GM12878 (cell line): Measurements from ENCODE around the gene MALRD1. TPM values are rescaled to one million over a fixed set of nuclear protein-coding genes. Genes with fewer than 3 reads are reported as not detected.

Source experiments
- ATAC-seq: fragments of 200-7000 bp; cut with Tn5 transposase; 3 replicates; pipeline ENCODE4 v1.9.1; 2020; ENCODE audit warnings: mild to moderate bottlenecking, moderate library complexity
- BruUV-seq: library from RNA; stranded (reverse); fragments of 400-500 nt; replicated peaks from 2 replicates; lab custom pipeline; 2021; lab: Mats Ljungman, UMichigan
- CTCF ChIA-PET: fragments of 300-600 bp; sonication (Branson Sonifier 250); formaldehyde crosslinking; extraction: SDS; loops from one replicate; lab custom pipeline; 2021; ENCODE audit warnings: inconsistent platforms; lab: Yijun Ruan, JAX
- POLR2A ChIA-PET: fragments of 350-600 bp; formaldehyde crosslinking; extraction: SDS; loops from one replicate; lab custom pipeline; 2021; ENCODE audit warnings: inconsistent platforms; lab: Charles Lee
- RAD21 ChIA-PET: fragments of 300-600 bp; sonication (Branson Sonifier 250); formaldehyde crosslinking; loops from one replicate; lab custom pipeline; 2023; ENCODE audit warnings: antibody characterized with exemption; ENCODE audit not compliant: unreplicated experiment; lab: Charles Lee
- SMC1A ChIA-PET: fragments of 300-600 bp; sonication (Branson Sonifier 250); formaldehyde crosslinking; loops from one replicate; lab custom pipeline; 2023; ENCODE audit not compliant: unreplicated experiment, uncharacterized antibody; lab: Charles Lee
- DNase-seq: peaks from one replicate; pipeline ENCODE4 v3.0.0-alpha.2; 2011; ENCODE audit warnings: low read depth, low spot score
- FAIRE-seq: peaks from 3 replicates; lab custom pipeline; 2011; peaks lifted over from hg19 to GRCh38; lab: Jason Lieb, UNC
- H2AFZ ChIP-seq: 2 replicates; pipeline ENCODE4 v1.6.0; 2011; ENCODE audit warnings: low read depth, low read length, control low read depth; ENCODE audit not compliant: control insufficient read depth
- H3K27ac ChIP-seq: 2 replicates; pipeline ENCODE4 v1.5.1; 2011; ENCODE audit warnings: control low read depth; ENCODE audit not compliant: control insufficient read depth, insufficient read depth
- H3K27me3 ChIP-seq, 2 experiments: replicated peaks in 1 of 2; 2 replicates each; pipeline versions ENCODE4 v1.6.0 to v1.6.1; 2011; ENCODE audit warnings: low read length in 1 of 2; ENCODE audit not compliant: control insufficient read depth in 2 of 2, insufficient read depth in 2 of 2
- H3K36me3 ChIP-seq, 2 experiments: 2 replicates each; pipeline ENCODE4 v1.5.1; 2011; ENCODE audit warnings: low read length in 1 of 2; ENCODE audit not compliant: control insufficient read depth in 2 of 2, insufficient read depth in 2 of 2
- H3K4me1 ChIP-seq: 2 replicates; pipeline ENCODE4 v1.6.1; 2011; ENCODE audit warnings: mild to moderate bottlenecking, low read length, moderate library complexity, mixed read lengths; ENCODE audit not compliant: control insufficient read depth, insufficient read depth
- H3K4me2 ChIP-seq: 2 replicates; pipeline ENCODE4 v1.6.0; 2011; ENCODE audit warnings: control low read depth; ENCODE audit not compliant: control insufficient read depth, insufficient read depth
- H3K4me3 ChIP-seq: fragments of 200-600 bp; sonication (generic); 2 replicates; pipeline ENCODE4 v1.5.1; 2016
- H3K79me2 ChIP-seq: 2 replicates; pipeline ENCODE4 v1.6.0; 2011; ENCODE audit warnings: low read length; ENCODE audit not compliant: control insufficient read depth, insufficient read depth
- H3K9ac ChIP-seq: 2 replicates; pipeline ENCODE4 v1.8.0; 2011; ENCODE audit warnings: low read length, control low read depth, mixed read lengths; ENCODE audit not compliant: control insufficient read depth, insufficient read depth
- H3K9me3 ChIP-seq: replicated peaks from 3 replicates; pipeline ENCODE4 v1.5.1; 2011; ENCODE audit warnings: mild to moderate bottlenecking, low read length; ENCODE audit not compliant: control insufficient read depth, insufficient read depth
- H4K20me1 ChIP-seq: 2 replicates; pipeline ENCODE4 v1.6.0; 2011; ENCODE audit not compliant: control insufficient read depth, insufficient read depth
- BMI1 ChIP-seq: fragments of 450-650 bp; IDR thresholded peaks from 2 replicates; pipeline ENCODE4 v1.6.1; 2016; ENCODE audit warnings: mild to moderate bottlenecking, moderate library complexity, borderline replicate concordance
- CHD2 ChIP-seq: IDR thresholded peaks from 2 replicates; pipeline ENCODE4 v1.6.1; 2011; ENCODE audit warnings: low read depth, low read length, improper control_type of control experiment, borderline replicate concordance
- E2F8 ChIP-seq: fragments of 450-650 bp; IDR thresholded peaks from 2 replicates; pipeline ENCODE4 v1.6.1; 2018; ENCODE audit warnings: mild to moderate bottlenecking, low read depth, moderate library complexity; ENCODE audit not compliant: partially characterized antibody
- HSF1 ChIP-seq: fragments of 150-350 bp; IDR thresholded peaks from 2 replicates; pipeline ENCODE4 v1.6.1; 2014; ENCODE audit warnings: mild to moderate bottlenecking, low read depth, low read length
- NR2C1 ChIP-seq: fragments of 450-650 bp; IDR thresholded peaks from 2 replicates; pipeline ENCODE4 v1.6.1; 2017; ENCODE audit warnings: antibody characterized with exemption, mild to moderate bottlenecking, moderate library complexity
- PML ChIP-seq: IDR thresholded peaks from 2 replicates; pipeline ENCODE4 v1.6.1; 2012; ENCODE audit warnings: low read length, inconsistent platforms
- POLR2A ChIP-seq: IDR thresholded peaks from 2 replicates; pipeline ENCODE4 v1.6.1; 2011; ENCODE audit warnings: low read depth, mild to moderate bottlenecking, low read length
- PRDM15 ChIP-seq: fragments of 450-650 bp; formaldehyde crosslinking; IDR thresholded peaks from 2 replicates; pipeline ENCODE4 v1.4.0; 2020; ENCODE audit warnings: mild to moderate bottlenecking, moderate library complexity
- WGBS: methylation state at CpG from one replicate; pipeline ENCODE4 v1.1.6; 2016; ENCODE audit warnings: low lambda C conversion rate; ENCODE audit not compliant: insufficient replicate concordance, insufficient coverage; ENCODE audit errors: missing lambda C conversion rate; 5-methylcytosine and 5-hydroxymethylcytosine counted together
- in situ Hi-C: fragments of 300-500 bp; cut with MboI; formaldehyde crosslinking; loops from 9 replicates; pipeline ENCODE4 v1.14.3; 2018; ENCODE audit warnings: mixed read lengths
- intact Hi-C: fragments of 100-400 bp; cut with micrococcal nuclease; formaldehyde crosslinking; loops from one replicate; pipeline ENCODE4 v1.14.2; 2022; ENCODE audit not compliant: unreplicated experiment
- polyA plus RNA-seq, 11 experiments: library from polyadenylated mRNA; depleted of rRNA in 4 of 11; unstranded in 6 of 11; stranded (reverse) in 5 of 11; fragments of >200 nt; fragmentation: Nextera tagmentation in 4 of 11; fragmentation: Illumina TruSeq in 1 of 11; extraction: Ambion mirVana in 4 of 11; extraction: Trizol in 1 of 11; gene quantifications; 1 replicate in 1 of 11; 2 replicates in 10 of 11; pipeline versions ENCODE4 v1.2.1 to v1.2.3, GENCODE V29; 2011 to 2016; ENCODE audit warnings: inconsistent platforms in 2 of 11, missing spikeins in 2 of 11, low read depth in 1 of 11
- total RNA-seq, 4 experiments: library from RNA; depleted of rRNA in 3 of 4; stranded (reverse); fragments of >200 nt in 3 of 4; fragmentation: Illumina TruSeq in 1 of 4; extraction: Trizol in 1 of 4; gene quantifications; 2 replicates each; pipeline versions ENCODE4 v1.2.1 to v1.2.3, GENCODE V29; 2013 to 2021

MALRD1 gene
- total and polyA plus RNA-seq, 10 of the 15 experiments (the other 5 are each of a cell fraction or from before 2014, with no cell fraction given) = 0.12 to 6.6 (median 0.26) TPM; not detected in 2

- DNase-seq (no peak), ATAC-seq (no peak), FAIRE-seq (no peak)
- ChIA-PET CTCF (no interaction called here), POLR2A (no interaction called here)
- H2AFZ ChIP-seq = no peak overlapping the region
- WGBS = 2% methylated on average over 5 of the region's 5 CpGs
- in situ Hi-C loops = no loop called here
- no peaks in the 10 kb centered on the region for H4K20me1 ChIP-seq
- H3K27me3 ChIP-seq = no peaks in the 10 kb centered on the region
- no peak overlapping the region for H3K9ac ChIP-seq
- H3K9me3 ChIP-seq = no peaks in the 10 kb centered on the region
- no peaks in the 10 kb centered on the region for H3K79me2 ChIP-seq
- H3K4me1 ChIP-seq = no peaks in the 10 kb centered on the region
- no peak for TF ChIP-seq POLR2A
- no peak for TF ChIP-seq HSF1
- TF ChIP-seq, all 136 proteins: peak for 0
- Histone ChIP-seq H3K4me2 (no peak overlapping the region), H3K36me3 (no peaks in the 10 kb centered on the region), H3K4me3 (no peak overlapping the region), H3K27ac (no peak overlapping the region)
- ChIA-PET SMC1A (interaction anchor here (0.8 kb wide), 1 partner anchor 551 kb away, joined by 3 read pairs; no protein-coding TSS in a partner anchor), RAD21 (no interaction called here)
- intact Hi-C loops = no loop called here
- no TSS peak for BruUV-seq
Measured at GRCh38 chr10:19683960-19684359, 635.4 kb downstream of the MALRD1 start.

- H3K4me1 ChIP-seq = no peaks in the 10 kb centered on the region
- 28% methylated on average over 3 of the region's 3 CpGs for WGBS
- TF ChIP-seq PRDM15 (no peak), E2F8 (no peak), NR2C1 (no peak), PML (no peak), CHD2 (no peak), BMI1 (no peak)
- BruUV-seq = no TSS peak
- no peak overlapping the region for H3K27ac ChIP-seq
- ChIA-PET RAD21 (no interaction called here), POLR2A (no interaction called here), SMC1A (no interaction called here), CTCF (no interaction called here)
- intact Hi-C loops = no loop called here
- H4K20me1 ChIP-seq = no peaks in the 10 kb centered on the region
- no peaks in the 10 kb centered on the region for H3K9me3 ChIP-seq
- H3K27me3 ChIP-seq = no peaks in the 10 kb centered on the region
- no peak for FAIRE-seq
- in situ Hi-C loops = no loop called here
- H3K4me3 ChIP-seq = no peak overlapping the region
- ATAC-seq = no peak
- H3K79me2 ChIP-seq = no peaks in the 10 kb centered on the region
- DNase-seq = no peak
- no peaks in the 10 kb centered on the region for H3K36me3 ChIP-seq
- H3K9ac ChIP-seq = no peak overlapping the region
- H2AFZ ChIP-seq = no peak overlapping the region
- H3K4me2 ChIP-seq = no peak overlapping the region
Measured at GRCh38 chr10:19688344-19688743, 639.7 kb downstream of the MALRD1 start.
